Neuron (in vitro differentiated cells): ENCODE data around the gene NCKAP5.

Experiments
- H2AFZ ChIP-seq: one replicate; pipeline ENCODE4 v1.6.1; 2013; ENCODE audit warnings: low read depth, mild to moderate bottlenecking, inconsistent platforms, low read length, moderate library complexity
- H3K27me3 ChIP-seq: one replicate; pipeline ENCODE4 v1.6.1; 2013; ENCODE audit warnings: low read length; ENCODE audit not compliant: insufficient read depth
- H3K36me3 ChIP-seq: one replicate; pipeline ENCODE4 v1.6.1; 2013; ENCODE audit warnings: low read length; ENCODE audit not compliant: insufficient read depth
- H3K4me1 ChIP-seq: one replicate; pipeline ENCODE4 v1.6.1; 2013; ENCODE audit warnings: low read length; ENCODE audit not compliant: insufficient read depth
- H3K4me3 ChIP-seq: 2 replicates; pipeline ENCODE4 v1.5.1; 2013; ENCODE audit warnings: mild to moderate bottlenecking, low read length, moderate library complexity
- H3K9me3 ChIP-seq: one replicate; pipeline ENCODE4 v1.6.1; 2013; ENCODE audit warnings: low read length

The NCKAP5 gene

DNA sequence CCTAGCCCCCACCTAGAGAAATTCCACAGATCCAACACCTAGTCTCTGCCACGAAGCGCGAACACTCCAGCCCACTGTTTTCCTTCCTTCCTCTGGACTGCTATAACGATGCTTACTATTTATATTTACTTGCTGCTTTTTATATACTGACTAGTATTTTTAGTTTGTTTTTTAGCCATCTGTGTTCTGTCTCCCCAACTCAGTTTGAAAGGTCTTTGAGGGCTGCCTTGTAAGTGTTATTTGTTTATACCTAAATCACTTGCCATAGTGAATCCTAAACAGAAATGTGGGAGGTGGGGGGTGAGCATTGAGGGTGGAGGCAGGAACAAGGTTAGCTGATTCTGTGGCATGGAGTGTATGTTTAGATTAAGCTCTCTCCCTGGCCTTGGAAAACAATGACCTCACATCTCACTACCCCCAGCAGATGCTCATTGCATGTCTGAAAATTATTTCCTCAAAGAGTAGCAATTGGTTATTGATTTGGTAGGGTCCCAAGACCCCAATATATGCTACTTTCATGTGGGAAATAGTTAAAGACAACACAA, 1.1 kb upstream of the NCKAP5 start:
- H3K27me3 ChIP-seq: no peaks in the 10 kb centered on the region
- H3K4me1 ChIP-seq: peaks cover 45% of the 10 kb centered on the region
- no peaks in the 10 kb centered on the region for H3K36me3 ChIP-seq
- no peak overlapping the region for H2AFZ ChIP-seq
- peaks cover 6% of the 10 kb centered on the region for H3K9me3 ChIP-seq
- no peak overlapping the region for H3K4me3 ChIP-seq

DNA sequence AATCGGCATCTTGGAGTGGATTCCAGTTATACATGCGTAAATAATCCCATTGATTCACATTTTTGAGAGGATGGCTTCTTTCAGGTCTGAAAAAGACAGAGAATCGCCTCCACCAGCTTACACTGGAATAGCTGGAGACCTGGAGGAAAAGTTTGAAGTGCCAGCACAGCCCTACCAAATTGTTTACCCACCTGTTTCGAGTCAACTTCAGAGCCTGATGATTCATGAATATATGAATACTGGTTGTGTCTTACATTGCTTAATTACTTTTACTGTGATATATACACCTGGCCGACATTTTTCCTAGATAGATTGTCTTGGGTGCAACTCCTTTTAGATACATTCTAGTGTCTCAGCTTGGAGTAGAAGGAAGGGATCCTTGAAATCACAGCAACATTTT, 335 bp upstream of the NCKAP5 start:
- H3K4me3 ChIP-seq: peak overlapping the region; percentile 55
- H3K4me1 ChIP-seq: peaks cover 37% of the 10 kb centered on the region
- H3K36me3 ChIP-seq: peaks cover 2% of the 10 kb centered on the region
- no peaks in the 10 kb centered on the region for H3K27me3 ChIP-seq
- no peak overlapping the region for H2AFZ ChIP-seq
- H3K9me3 ChIP-seq: peaks cover 6% of the 10 kb centered on the region

DNA sequence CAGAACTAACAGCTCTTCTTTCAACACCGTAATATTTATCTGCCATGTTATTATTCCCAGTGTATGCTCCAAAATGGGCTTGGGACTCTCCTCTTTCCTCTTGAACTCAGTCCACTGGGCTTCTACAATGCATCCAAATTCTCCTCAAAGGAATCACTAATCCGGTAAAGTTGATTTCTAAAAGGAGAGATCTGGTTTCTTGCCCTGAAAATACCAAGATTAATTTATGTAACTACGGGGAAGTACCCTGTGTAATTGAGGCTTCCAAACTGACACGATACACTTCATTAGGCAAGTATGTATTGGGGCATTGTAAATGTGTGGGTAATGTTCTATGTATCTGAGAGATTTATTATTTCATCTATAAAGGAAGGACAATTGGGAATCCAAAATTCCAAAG, 5.7 kb downstream of the NCKAP5 start:
- peaks cover 24% of the 10 kb centered on the region for H3K4me1 ChIP-seq
- peaks cover 9% of the 10 kb centered on the region for H3K36me3 ChIP-seq
- H3K9me3 ChIP-seq: peaks cover 8% of the 10 kb centered on the region
- no peaks in the 10 kb centered on the region for H3K27me3 ChIP-seq
- no peak overlapping the region for H2AFZ ChIP-seq
- H3K4me3 ChIP-seq: no peak overlapping the region

DNA sequence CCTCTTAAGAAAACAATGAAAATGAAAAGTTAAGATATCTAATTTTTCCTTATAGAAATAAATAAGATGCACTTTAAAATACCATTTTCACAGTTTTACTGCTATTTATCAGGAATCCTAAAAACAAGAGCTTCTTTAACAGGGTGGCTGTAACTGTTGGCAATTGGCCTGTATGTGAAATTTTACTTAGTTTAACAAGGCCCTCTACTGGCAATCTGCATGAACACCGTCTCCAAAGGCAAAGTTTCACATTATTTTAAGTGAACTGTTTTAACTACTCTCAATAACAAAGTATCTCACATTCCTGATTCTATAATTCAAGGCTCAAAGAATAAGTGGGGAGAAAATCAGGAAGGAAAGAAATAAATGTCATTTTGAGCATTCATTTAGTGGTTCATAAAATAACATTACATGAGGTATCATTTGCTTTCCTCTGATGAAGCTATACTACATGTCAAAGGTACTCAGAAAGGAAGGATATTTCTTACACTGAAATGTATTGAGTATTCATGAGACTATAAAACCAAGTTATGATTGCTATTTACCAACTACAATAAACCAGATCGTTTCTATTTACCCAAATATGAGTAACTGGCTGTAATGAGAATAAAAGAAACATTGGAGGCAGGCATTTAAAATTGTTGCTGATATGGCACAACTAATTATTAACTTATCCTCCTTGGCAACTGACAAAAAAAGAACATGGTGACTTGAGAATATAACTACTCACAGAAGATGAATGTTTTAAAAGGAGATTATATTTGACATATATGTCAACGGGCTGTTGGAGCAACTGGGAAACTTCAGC, 7.0 kb downstream of the NCKAP5 start:
- Histone ChIP-seq H3K9me3 (peaks cover 8% of the 10 kb centered on the region), H3K4me3 (no peak overlapping the region), H3K36me3 (peaks cover 10% of the 10 kb centered on the region), H2AFZ (no peak overlapping the region), H3K27me3 (no peaks in the 10 kb centered on the region), H3K4me1 (peaks cover 11% of the 10 kb centered on the region)

DNA sequence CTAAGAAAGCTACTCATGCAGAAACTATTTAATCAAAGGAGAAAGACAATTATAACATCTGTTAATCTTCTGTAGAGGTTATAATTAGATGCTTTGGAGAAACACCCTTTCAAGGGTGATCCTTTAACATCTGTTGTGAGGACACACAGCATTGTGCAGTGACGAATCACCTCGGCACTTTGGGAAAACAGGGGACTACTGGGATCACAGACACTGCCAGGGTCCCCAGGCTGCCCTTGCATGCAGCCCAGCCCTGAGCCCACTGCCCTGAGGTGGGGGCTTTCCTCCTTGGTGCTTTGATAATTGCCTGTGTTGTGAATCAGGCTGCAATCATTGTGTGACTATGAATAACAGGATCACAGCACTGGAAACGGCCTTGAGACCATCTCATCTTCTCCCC, 10.6 kb downstream of the NCKAP5 start:
- Histone ChIP-seq H2AFZ (no peak overlapping the region), H3K4me1 (peaks cover 11% of the 10 kb centered on the region), H3K27me3 (no peaks in the 10 kb centered on the region), H3K36me3 (peaks cover 22% of the 10 kb centered on the region), H3K4me3 (no peak overlapping the region), H3K9me3 (peaks cover 5% of the 10 kb centered on the region)

DNA sequence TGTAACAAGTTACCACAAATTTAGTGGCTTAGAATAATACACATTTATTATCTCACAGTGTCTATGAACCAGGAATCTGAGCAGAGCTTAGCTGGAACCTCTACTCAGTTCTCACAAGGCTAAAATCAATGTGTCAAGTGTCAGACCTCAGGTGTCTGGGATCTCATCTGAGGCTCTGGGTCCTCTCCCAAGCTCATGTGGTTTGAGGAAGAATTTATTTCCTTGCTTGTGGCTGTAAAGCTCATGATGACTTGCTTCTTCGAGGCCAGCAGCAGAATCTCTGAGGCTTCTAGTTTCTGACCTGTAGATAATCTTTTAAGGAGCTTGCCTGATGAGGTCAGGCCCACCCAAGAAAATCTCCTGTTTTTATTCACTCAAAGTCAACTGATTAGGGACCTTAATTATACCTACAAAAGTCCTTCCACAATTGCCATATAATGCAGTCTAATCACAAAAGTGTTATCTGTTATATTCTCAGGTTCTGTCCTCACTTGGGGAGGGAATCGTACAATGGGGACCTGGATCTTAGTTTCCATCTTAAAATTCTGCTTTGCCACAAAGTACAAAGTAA, 14.3 kb downstream of the NCKAP5 start:
- Histone ChIP-seq H3K36me3 (peaks cover 22% of the 10 kb centered on the region), H3K27me3 (no peaks in the 10 kb centered on the region), H3K4me3 (no peak overlapping the region), H2AFZ (no peak overlapping the region), H3K9me3 (peaks cover 5% of the 10 kb centered on the region), H3K4me1 (peaks cover 9% of the 10 kb centered on the region)

DNA sequence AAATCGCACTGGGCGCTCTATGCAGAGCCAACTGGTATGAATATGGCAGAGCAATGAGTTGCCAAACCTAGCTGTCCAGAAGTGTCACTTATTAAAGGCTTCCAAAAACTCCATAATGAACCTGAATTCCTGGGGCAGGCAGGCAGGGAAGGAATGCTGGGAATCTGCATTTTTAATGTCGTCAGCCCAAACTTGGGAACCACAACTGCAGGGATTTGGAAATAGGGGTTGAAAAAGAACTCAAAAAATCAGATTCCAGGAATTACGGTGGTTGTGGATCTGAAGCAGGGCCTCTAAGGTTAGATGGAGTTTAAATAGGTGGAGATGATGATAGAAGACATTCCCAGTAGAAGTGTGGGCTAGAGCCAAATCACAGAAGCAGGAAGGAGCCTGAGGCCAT, 15.0 kb downstream of the NCKAP5 start:
- peaks cover 7% of the 10 kb centered on the region for H3K4me1 ChIP-seq
- no peak overlapping the region for H2AFZ ChIP-seq
- H3K36me3 ChIP-seq: peaks cover 20% of the 10 kb centered on the region
- H3K9me3 ChIP-seq: peaks cover 5% of the 10 kb centered on the region
- no peaks in the 10 kb centered on the region for H3K27me3 ChIP-seq
- no peak overlapping the region for H3K4me3 ChIP-seq

DNA sequence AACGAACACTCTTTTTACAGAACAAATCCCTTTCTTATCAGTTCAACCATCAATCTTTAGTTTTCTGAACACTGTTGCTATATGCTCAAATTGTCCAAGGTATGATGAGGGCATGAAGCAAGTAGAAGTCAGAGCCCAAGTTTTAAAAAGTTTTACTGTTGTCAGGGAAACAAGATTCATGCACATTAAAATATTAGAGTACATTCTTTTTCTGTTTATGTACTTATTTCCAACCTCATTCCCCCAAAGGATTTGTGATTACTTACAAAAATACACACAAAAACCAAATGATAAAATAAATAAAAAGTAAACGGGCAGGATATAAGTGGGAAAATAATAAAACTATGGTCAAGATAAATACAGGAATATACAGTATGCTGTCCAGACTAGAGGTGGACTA, 15.4 kb downstream of the NCKAP5 start:
- Histone ChIP-seq H3K4me1 (peaks cover 3% of the 10 kb centered on the region), H3K27me3 (no peaks in the 10 kb centered on the region), H3K4me3 (no peak overlapping the region), H3K36me3 (peaks cover 18% of the 10 kb centered on the region), H2AFZ (no peak overlapping the region), H3K9me3 (peaks cover 5% of the 10 kb centered on the region)

DNA sequence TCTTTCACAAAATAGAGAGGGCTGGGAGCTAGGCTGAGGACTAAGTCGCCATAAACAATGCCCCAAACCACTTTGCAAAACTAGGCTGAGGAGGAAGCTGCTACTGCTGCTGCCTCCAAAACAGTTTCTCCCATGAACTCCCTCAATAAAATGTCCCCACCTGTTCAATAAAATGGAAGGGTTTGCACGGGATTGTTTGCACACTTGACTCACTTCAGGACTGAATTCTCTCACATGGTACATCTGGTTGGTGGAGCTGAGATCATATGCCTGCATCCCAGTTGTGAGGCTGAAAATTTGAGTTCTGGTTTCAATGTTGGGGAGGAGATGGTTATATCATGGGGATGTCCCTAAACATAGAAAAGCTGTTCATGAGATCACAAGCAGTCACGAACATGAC, 26.5 kb downstream of the NCKAP5 start:
- Histone ChIP-seq H3K36me3 (peaks cover 3% of the 10 kb centered on the region), H3K9me3 (peaks cover 5% of the 10 kb centered on the region), H3K4me3 (no peak overlapping the region), H3K4me1 (no peaks in the 10 kb centered on the region), H3K27me3 (no peaks in the 10 kb centered on the region), H2AFZ (no peak overlapping the region)

DNA sequence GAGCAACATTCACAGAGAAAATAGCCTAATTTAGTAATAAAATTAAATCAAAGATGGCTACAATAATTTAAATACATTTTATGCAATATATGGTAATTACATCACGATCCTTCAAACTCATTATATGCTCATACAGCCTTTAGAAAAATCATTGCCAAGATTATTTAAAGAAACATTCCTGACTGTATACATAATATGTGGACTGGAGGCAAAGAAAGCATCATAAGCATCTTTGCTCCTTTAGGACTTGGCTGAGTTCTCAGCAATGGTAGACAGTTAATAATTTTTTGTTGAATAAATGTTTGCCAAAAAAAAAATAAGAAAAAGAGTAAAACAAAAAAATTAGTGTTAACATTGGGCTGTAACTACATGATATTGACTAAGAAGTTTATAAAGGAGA, 26.9 kb downstream of the NCKAP5 start:
- no peaks in the 10 kb centered on the region for H3K27me3 ChIP-seq
- H2AFZ ChIP-seq: no peak overlapping the region
- H3K4me1 ChIP-seq: no peaks in the 10 kb centered on the region
- no peak overlapping the region for H3K4me3 ChIP-seq
- H3K36me3 ChIP-seq: peaks cover 3% of the 10 kb centered on the region
- H3K9me3 ChIP-seq: peaks cover 5% of the 10 kb centered on the region

DNA sequence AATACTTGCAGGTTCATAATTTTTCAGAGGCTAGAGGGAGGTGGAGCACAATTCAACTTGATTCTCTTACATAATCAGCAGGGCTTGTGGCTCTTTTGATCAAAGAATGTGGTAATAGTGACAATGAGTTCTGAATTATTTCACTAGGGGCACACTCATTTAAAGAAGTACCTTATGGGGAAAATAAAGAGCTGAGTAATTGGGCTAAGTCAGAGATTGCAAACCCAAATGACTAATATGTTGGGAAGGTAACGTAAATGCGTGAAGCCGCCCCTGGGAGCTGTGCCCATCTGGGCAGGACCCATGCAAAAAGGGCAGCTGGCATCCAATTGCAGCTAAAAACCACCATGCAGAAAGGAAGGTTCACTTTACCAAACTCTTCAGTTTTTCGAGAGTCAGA, 35.3 kb downstream of the NCKAP5 start:
- Histone ChIP-seq H3K4me1 (no peaks in the 10 kb centered on the region), H3K27me3 (no peaks in the 10 kb centered on the region), H2AFZ (no peak overlapping the region), H3K4me3 (no peak overlapping the region), H3K9me3 (no peaks in the 10 kb centered on the region), H3K36me3 (no peaks in the 10 kb centered on the region)

DNA sequence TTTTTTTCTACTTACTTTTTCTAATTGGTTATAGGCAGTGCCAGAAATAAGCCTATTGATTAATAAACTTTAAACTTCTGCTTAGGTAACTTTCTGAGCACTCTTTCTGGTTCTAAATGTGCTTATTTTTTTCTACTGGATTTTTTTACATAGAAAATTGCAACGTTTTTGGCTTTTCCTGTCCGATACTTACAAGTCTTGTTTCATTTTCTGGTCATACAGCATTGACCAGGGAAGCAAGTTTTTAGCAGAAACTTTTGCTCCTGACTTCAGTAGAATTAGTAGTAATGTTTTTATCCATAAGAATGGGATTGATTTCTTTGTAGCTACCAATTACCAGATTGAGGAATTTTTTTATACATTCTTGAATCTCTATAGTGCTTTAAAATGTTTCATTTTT, 36.9 kb downstream of the NCKAP5 start:
- Histone ChIP-seq H2AFZ (no peak overlapping the region), H3K4me3 (no peak overlapping the region), H3K9me3 (no peaks in the 10 kb centered on the region), H3K4me1 (no peaks in the 10 kb centered on the region), H3K36me3 (no peaks in the 10 kb centered on the region), H3K27me3 (no peaks in the 10 kb centered on the region)

DNA sequence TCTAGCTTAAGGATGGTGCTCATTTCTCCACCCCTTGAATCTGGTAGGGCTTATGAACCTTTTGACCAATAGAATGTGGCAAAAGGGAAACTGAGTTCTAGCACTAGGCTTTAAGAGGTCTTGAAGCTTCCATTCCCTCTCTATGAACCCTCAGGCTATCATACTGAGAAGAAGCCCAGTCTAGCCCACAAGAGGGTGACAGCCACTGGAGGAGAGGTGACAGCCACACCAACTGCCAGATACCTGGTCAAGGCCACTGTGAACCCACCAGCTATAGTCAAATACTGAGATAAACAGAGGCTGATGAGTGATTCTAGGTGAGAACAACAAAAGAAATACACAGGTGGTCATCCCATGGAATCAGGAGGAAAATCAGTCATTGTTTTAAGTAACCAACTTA, 37.6 kb downstream of the NCKAP5 start:
- Histone ChIP-seq H3K27me3 (no peaks in the 10 kb centered on the region), H3K4me3 (no peak overlapping the region), H3K9me3 (no peaks in the 10 kb centered on the region), H2AFZ (no peak overlapping the region), H3K4me1 (no peaks in the 10 kb centered on the region), H3K36me3 (no peaks in the 10 kb centered on the region)
